CD14-positive monocyte (primary cell): ENCODE data around the gene EOLA1. TPM values are rescaled to one million over a fixed set of nuclear protein-coding genes. Genes with fewer than 3 reads are reported as not detected.

ENCODE experiments used
- DNase-seq, 3 donors: peaks; one replicate each; pipeline ENCODE4 v3.0.0-alpha.2; 2011 to 2022
- H2AFZ ChIP-seq: 2 replicates; pipeline ENCODE4 v1.6.0; 2012; ENCODE audit warnings: mild to moderate bottlenecking, low read depth, low read length, inconsistent platforms; ENCODE audit not compliant: insufficient read depth, poor library complexity, severe bottlenecking
- H3K27ac ChIP-seq, 2 donors: 1 replicate in 1 of 2; 2 replicates in 1 of 2; pipeline ENCODE4 v1.5.1; 2012 to 2013; ENCODE audit warnings: low read length in 2 of 2, control low read depth in 1 of 2, inconsistent platforms in 1 of 2, low read depth in 1 of 2, mild to moderate bottlenecking in 1 of 2
- H3K27me3 ChIP-seq, 2 donors: one replicate each; pipeline versions ENCODE4 v1.6.0 to v1.6.1; 2011 to 2013; ENCODE audit warnings: low read length in 2 of 2; ENCODE audit not compliant: control insufficient read depth in 2 of 2, insufficient read depth in 2 of 2
- H3K36me3 ChIP-seq, 2 donors: replicated peaks in 1 of 2; 1 replicate in 1 of 2; 2 replicates in 1 of 2; pipeline versions ENCODE4 v1.5.1 to v1.6.1; 2012 to 2013; ENCODE audit warnings: low read length in 2 of 2, control low read depth in 1 of 2, inconsistent platforms in 1 of 2, mild to moderate bottlenecking in 1 of 2; ENCODE audit not compliant: insufficient read depth in 2 of 2, control insufficient read depth in 1 of 2
- H3K4me1 ChIP-seq, 2 donors: 1 replicate in 1 of 2; 2 replicates in 1 of 2; pipeline versions ENCODE4 v1.5.1 to v1.6.1; 2012 to 2013; ENCODE audit warnings: low read length in 2 of 2, control low read depth in 1 of 2, inconsistent platforms in 1 of 2, mild to moderate bottlenecking in 1 of 2, moderate library complexity in 1 of 2; ENCODE audit not compliant: insufficient read depth in 2 of 2, control insufficient read depth in 1 of 2
- H3K4me2 ChIP-seq: replicated peaks from 2 replicates; pipeline ENCODE3; 2012; ENCODE audit warnings: low read length, moderate library complexity, mild to moderate bottlenecking; ENCODE audit not compliant: poor library complexity, severe bottlenecking; ENCODE audit errors: extremely low read depth
- H3K4me3 ChIP-seq, 3 experiments: fragments of 200-600 bp in 1 of 3; sonication (generic) in 1 of 3; replicated peaks in 1 of 3; 1 replicate in 2 of 3; 2 replicates in 1 of 3; pipeline ENCODE4 v1.5.1; 2011 to 2013; ENCODE audit warnings: low read length in 3 of 3, mild to moderate bottlenecking in 3 of 3, control low read depth in 2 of 3, low read depth in 2 of 3, inconsistent platforms in 1 of 3, moderate library complexity in 1 of 3
- H3K79me2 ChIP-seq: 2 replicates; pipeline ENCODE4 v1.6.0; 2012; ENCODE audit warnings: mild to moderate bottlenecking, control low read depth, inconsistent platforms, low read length, moderate library complexity; ENCODE audit not compliant: insufficient read depth
- H3K9ac ChIP-seq: 2 replicates; pipeline ENCODE4 v1.6.0; 2017; ENCODE audit warnings: low read length, mild to moderate bottlenecking; ENCODE audit not compliant: insufficient read depth, poor library complexity, severe bottlenecking
- H3K9me3 ChIP-seq, 2 donors: replicated peaks in 1 of 2; 1 replicate in 1 of 2; 2 replicates in 1 of 2; pipeline versions ENCODE4 v1.5.1 to v1.6.1; 2012 to 2013; ENCODE audit warnings: low read length in 2 of 2, control low read depth in 1 of 2; ENCODE audit not compliant: control insufficient read depth in 1 of 2, insufficient read depth in 1 of 2
- H4K20me1 ChIP-seq: 2 replicates; pipeline ENCODE4 v1.6.0; 2012; ENCODE audit warnings: mild to moderate bottlenecking, low read length, control low read depth, moderate library complexity; ENCODE audit not compliant: insufficient read depth
- H3K27ac Mint-ChIP-seq, 7 donors: one replicate each; pipeline ENCODE4 v1.8.0; 2020; ENCODE audit warnings: mild to moderate bottlenecking in 7 of 7, mixed read lengths in 7 of 7, moderate library complexity in 6 of 7, inconsistent platforms in 2 of 7
- H3K27me3 Mint-ChIP-seq, 3 donors: one replicate each; pipeline ENCODE4 v1.8.0; 2021 to 2022; ENCODE audit warnings: low read depth in 3 of 3, mild to moderate bottlenecking in 3 of 3, mixed read lengths in 3 of 3, moderate library complexity in 3 of 3, inconsistent platforms in 1 of 3
- H3K36me3 Mint-ChIP-seq, 2 donors: one replicate each; pipeline ENCODE4 v1.8.0; 2020; ENCODE audit warnings: mixed read lengths in 2 of 2, inconsistent platforms in 1 of 2, mild to moderate bottlenecking in 1 of 2
- H3K4me1 Mint-ChIP-seq: one replicate; pipeline ENCODE4 v1.8.0; 2020; ENCODE audit warnings: mild to moderate bottlenecking, mixed read lengths
- H3K4me3 Mint-ChIP-seq, 2 donors: one replicate each; pipeline ENCODE4 v1.8.0; 2020; ENCODE audit warnings: mild to moderate bottlenecking in 2 of 2, mixed read lengths in 2 of 2, moderate library complexity in 1 of 2
- H3K9me3 Mint-ChIP-seq, 7 donors: one replicate each; pipeline ENCODE4 v1.8.0; 2020 to 2022; ENCODE audit warnings: mixed read lengths in 7 of 7, mild to moderate bottlenecking in 6 of 7, moderate library complexity in 6 of 7, inconsistent platforms in 2 of 7
- WGBS: methylation state at CpG from one replicate; pipeline ENCODE4 v1.1.5; 2013; ENCODE audit warnings: missing lambda C conversion rate; ENCODE audit not compliant: insufficient coverage; 5-methylcytosine and 5-hydroxymethylcytosine counted together
- intact Hi-C, 2 donors: fragments of 100-400 bp; cut with micrococcal nuclease; formaldehyde crosslinking; loops; one replicate each; pipeline versions ENCODE4 v1.15.0 to v1.15.1; 2023
- polyA plus RNA-seq, 3 donors: library from polyadenylated mRNA; depleted of rRNA in 1 of 3; unstranded in 2 of 3; stranded (reverse) in 1 of 3; fragments of 300-500 nt in 2 of 3; fragments of >200 nt in 1 of 3; fragmentation: Illumina TruSeq in 2 of 3; gene quantifications; 1 replicate in 2 of 3; 2 replicates in 1 of 3; pipeline ENCODE4 v1.2.3, GENCODE V29; 2012 to 2021
- TF ChIP-seq, protein P1 (sequence below): fragments of 200-600 bp; IDR thresholded peaks from one replicate; pipeline ENCODE4 v1.8.0; 2022; ENCODE audit warnings: antibody characterized with exemption, mild to moderate bottlenecking

Gene EOLA1
- polyA plus RNA-seq, 3 donors, result 15.5 to 48.6 (median 20.7) TPM

DNA sequence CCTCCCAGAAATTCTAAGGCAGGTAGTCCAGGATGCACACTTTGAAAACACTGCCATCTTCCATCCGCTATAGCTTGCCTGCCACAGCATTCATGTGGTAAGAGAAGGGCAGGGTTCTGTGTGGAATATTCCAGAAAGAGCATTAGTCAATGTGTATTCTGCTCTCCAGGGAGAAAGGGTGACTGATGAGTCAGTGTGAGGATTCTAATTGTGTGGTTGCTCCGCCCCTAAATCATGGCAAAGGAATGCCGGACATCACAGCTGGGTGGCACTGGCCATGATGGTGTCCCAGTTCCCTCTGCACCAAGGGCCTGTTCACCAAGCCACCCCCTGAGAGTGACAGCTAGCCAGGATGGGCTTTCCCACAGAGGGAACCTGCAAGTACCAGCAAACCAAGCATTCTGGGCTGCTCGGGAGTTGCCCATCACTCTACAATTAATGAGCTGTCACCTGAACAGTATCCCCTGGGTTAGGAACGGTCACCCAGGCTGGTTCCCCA is 45.2 kb upstream of the EOLA1 start:
- intact Hi-C loops, result no loop called here
- Histone ChIP-seq H3K27me3 (no peaks in the 10 kb centered on the region), H3K4me3 (no peak overlapping the region), H2AFZ (no peak overlapping the region), H3K9ac (no peak overlapping the region), H3K4me2 (no peak overlapping the region), H4K20me1 (peaks cover 71% of the 10 kb centered on the region), H3K36me3 (peaks cover 84 to 98% of the 10 kb centered on the region in 2 donors), H3K27ac (no peak overlapping the region), H3K79me2 (no peaks in the 10 kb centered on the region), H3K4me1 (no peaks in the 10 kb centered on the region), H3K9me3 (no peaks in the 10 kb centered on the region)
- Mint-ChIP-seq H3K27me3 (peaks cover 0 to 1% (median 0%) of the 10 kb centered on the region in 3 donors), H3K27ac (peak overlapping the region in 1 of 7 donors; percentile 47), H3K36me3 (peaks cover 42 to 58% of the 10 kb centered on the region in 2 donors), H3K4me3 (no peak overlapping the region), H3K4me1 (no peaks in the 10 kb centered on the region), H3K9me3 (no peaks in the 10 kb centered on the region)
- WGBS, result no CpG with 5 or more reads among the region's 5 CpGs
- no peak for DNase-seq
- TF ChIP-seq, protein P1, sequence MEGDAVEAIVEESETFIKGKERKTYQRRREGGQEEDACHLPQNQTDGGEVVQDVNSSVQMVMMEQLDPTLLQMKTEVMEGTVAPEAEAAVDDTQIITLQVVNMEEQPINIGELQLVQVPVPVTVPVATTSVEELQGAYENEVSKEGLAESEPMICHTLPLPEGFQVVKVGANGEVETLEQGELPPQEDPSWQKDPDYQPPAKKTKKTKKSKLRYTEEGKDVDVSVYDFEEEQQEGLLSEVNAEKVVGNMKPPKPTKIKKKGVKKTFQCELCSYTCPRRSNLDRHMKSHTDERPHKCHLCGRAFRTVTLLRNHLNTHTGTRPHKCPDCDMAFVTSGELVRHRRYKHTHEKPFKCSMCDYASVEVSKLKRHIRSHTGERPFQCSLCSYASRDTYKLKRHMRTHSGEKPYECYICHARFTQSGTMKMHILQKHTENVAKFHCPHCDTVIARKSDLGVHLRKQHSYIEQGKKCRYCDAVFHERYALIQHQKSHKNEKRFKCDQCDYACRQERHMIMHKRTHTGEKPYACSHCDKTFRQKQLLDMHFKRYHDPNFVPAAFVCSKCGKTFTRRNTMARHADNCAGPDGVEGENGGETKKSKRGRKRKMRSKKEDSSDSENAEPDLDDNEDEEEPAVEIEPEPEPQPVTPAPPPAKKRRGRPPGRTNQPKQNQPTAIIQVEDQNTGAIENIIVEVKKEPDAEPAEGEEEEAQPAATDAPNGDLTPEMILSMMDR, result no peak

DNA sequence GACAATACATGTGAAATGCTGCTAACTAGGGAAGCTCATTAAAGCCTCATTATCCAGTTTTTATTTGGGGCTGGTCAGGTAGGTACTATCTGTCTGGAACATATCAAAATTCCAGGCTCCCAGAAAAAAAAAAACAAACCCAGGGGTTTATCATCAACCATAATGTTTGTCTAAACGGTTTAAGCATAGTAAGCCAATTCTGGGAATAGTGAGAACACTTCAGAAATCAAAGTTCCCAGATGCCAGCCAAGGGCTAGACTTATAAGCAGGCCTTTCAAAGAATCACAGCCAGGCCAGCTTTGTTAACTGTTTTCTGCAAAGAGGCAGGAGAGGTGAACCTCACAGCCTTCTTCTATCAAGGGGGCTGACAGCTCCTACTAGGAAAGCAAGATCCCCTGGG is 43.8 kb upstream of the EOLA1 start:
- TF ChIP-seq, protein P1, result no peak
- H3K27ac Mint-ChIP-seq, result peak overlapping the region in 1 of 7 donors; percentile 32

More for the DNA sequence above, 43.8 kb upstream of the EOLA1 start:
- H3K27me3 ChIP-seq, result no peaks in the 10 kb centered on the region
- Mint-ChIP-seq H3K9me3 (no peaks in the 10 kb centered on the region), H3K36me3 (peaks cover 40 to 72% of the 10 kb centered on the region in 2 donors), H3K27me3 (peaks cover 0 to 1% (median 0%) of the 10 kb centered on the region in 3 donors), H3K4me3 (no peak overlapping the region), H3K4me1 (no peaks in the 10 kb centered on the region)
- H3K4me1 ChIP-seq, result no peaks in the 10 kb centered on the region
- no peak overlapping the region for H3K27ac ChIP-seq
- no CpG with 5 or more reads among the region's 1 CpG for WGBS
- peaks cover 87 to 98% of the 10 kb centered on the region in 2 donors for H3K36me3 ChIP-seq
- H3K4me2 ChIP-seq, result no peak overlapping the region
- H3K4me3 ChIP-seq, result no peak overlapping the region
- no peaks in the 10 kb centered on the region for H3K9me3 ChIP-seq
- no peak overlapping the region for H3K9ac ChIP-seq
- no peak overlapping the region for H2AFZ ChIP-seq
- H4K20me1 ChIP-seq, result peaks cover 72% of the 10 kb centered on the region
- no peaks in the 10 kb centered on the region for H3K79me2 ChIP-seq
- intact Hi-C loops, result no loop called here
- no peak for DNase-seq
